A673 (cell line): ENCODE data around the gene PCDHA7. TPM values are rescaled to one million over a fixed set of nuclear protein-coding genes. Genes with fewer than 3 reads are reported as not detected.

Source experiments
- BruUV-seq: library from RNA; stranded (reverse); fragments of 400-500 nt; replicated peaks from 2 replicates; lab custom pipeline; 2021; lab: Mats Ljungman, UMichigan
- CTCF ChIA-PET: fragments of 300-600 bp; sonication (Branson Sonifier 250); formaldehyde crosslinking; loops from one replicate; lab custom pipeline; 2022; ENCODE audit warnings: antibody characterized with exemption; lab: Charles Lee
- POLR2A ChIA-PET: fragments of 300-600 bp; sonication (Branson Sonifier 250); formaldehyde crosslinking; loops from one replicate; lab custom pipeline; 2022; ENCODE audit warnings: antibody characterized with exemption; ENCODE audit not compliant: low non-redundant PET; lab: Charles Lee
- DNase-seq: peaks from one replicate; pipeline ENCODE4 v3.0.0-alpha.2; 2015; ENCODE audit warnings: low spot score
- H3K27ac ChIP-seq: fragments of 200-600 bp; sonication (generic); 2 replicates; pipeline ENCODE4 v1.5.1; 2016; ENCODE audit warnings: mixed run types, low read depth, mild to moderate bottlenecking, mixed read lengths, antibody characterized with exemption, low read length; ENCODE audit not compliant: poor library complexity, severe bottlenecking
- H3K27me3 ChIP-seq: fragments of 200-600 bp; sonication (generic); replicated peaks from 2 replicates; pipeline ENCODE4 v1.6.1; 2017; ENCODE audit warnings: mixed run types, low read depth, mild to moderate bottlenecking, mixed read lengths, antibody characterized with exemption, low read length; ENCODE audit not compliant: insufficient read depth, poor library complexity
- H3K36me3 ChIP-seq: fragments of 200-600 bp; sonication (generic); 2 replicates; pipeline ENCODE4 v1.6.1; 2016; ENCODE audit warnings: mixed run types, mild to moderate bottlenecking, mixed read lengths, antibody characterized with exemption, low read length; ENCODE audit not compliant: insufficient read depth, poor library complexity, severe bottlenecking
- H3K4me1 ChIP-seq: fragments of 200-600 bp; sonication (generic); 2 replicates; pipeline ENCODE4 v1.6.1; 2017; ENCODE audit warnings: mixed run types, mild to moderate bottlenecking, mixed read lengths, antibody characterized with exemption, low read length; ENCODE audit not compliant: insufficient read depth, poor library complexity, severe bottlenecking
- H3K4me3 ChIP-seq: fragments of 200-600 bp; sonication (generic); 2 replicates; pipeline ENCODE4 v1.5.1; 2016; ENCODE audit warnings: low read depth, mixed run types, mild to moderate bottlenecking, mixed read lengths, low read length; ENCODE audit not compliant: poor library complexity, severe bottlenecking
- H3K9me3 ChIP-seq: fragments of 200-600 bp; sonication (generic); 2 replicates; pipeline ENCODE4 v1.6.1; 2016; ENCODE audit warnings: mixed run types, low read depth, mild to moderate bottlenecking, mixed read lengths, antibody characterized with exemption, low read length; ENCODE audit not compliant: poor library complexity, severe bottlenecking
- CTCF ChIP-seq: fragments of 300-800, 200-600 bp; sonication (generic); conservative IDR thresholded peaks from 2 replicates; pipeline ENCODE4 v1.5.1; 2017; ENCODE audit warnings: low read depth, mild to moderate bottlenecking, antibody characterized with exemption, low read length, moderate library complexity, mixed read lengths
- EZH2 ChIP-seq: fragments of 200-600 bp; sonication (generic); IDR thresholded peaks from 2 replicates; pipeline ENCODE4 v1.6.1; 2017; ENCODE audit warnings: borderline replicate concordance, low read depth, mild to moderate bottlenecking, mixed read lengths, antibody characterized with exemption, low read length; ENCODE audit not compliant: poor library complexity, severe bottlenecking
- intact Hi-C: fragments of 100-400 bp; cut with micrococcal nuclease; formaldehyde crosslinking; loops from one replicate; pipeline ENCODE4 v1.10.0; 2022; ENCODE audit not compliant: unreplicated experiment
- total RNA-seq: library from RNA; stranded (reverse); gene quantifications from 2 replicates; pipeline ENCODE4 v1.2.3, GENCODE V29; 2021

The PCDHA7 gene
- total RNA-seq, 1 experiment from 2014 or later = 2.6 TPM

DNA sequence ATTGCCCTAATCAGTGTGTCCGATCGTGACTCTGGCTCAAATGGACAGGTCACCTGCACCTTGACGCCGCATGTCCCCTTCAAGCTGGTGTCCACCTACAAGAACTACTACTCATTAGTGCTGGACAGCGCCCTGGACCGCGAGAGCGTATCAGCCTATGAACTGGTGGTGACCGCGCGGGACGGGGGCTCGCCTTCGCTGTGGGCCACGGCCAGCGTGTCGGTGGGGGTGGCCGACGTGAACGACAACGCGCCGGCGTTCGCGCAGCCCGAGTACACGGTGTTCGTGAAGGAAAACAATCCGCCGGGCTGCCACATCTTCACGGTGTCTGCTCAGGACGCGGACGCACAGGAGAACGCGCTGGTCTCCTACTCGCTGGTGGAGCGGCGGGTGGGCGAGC, 49.3 kb downstream of the PCDHA7 start:
- Histone ChIP-seq H3K9me3 (no peaks in the 10 kb centered on the region), H3K27me3 (no peaks in the 10 kb centered on the region), H3K4me3 (no peak overlapping the region), H3K36me3 (no peaks in the 10 kb centered on the region), H3K4me1 (no peaks in the 10 kb centered on the region), H3K27ac (no peak overlapping the region)
- no TSS peak for BruUV-seq
- intact Hi-C loops = loop anchor here (5.0 kb wide), 1 partner anchor 39 kb away; no protein-coding TSS in a partner anchor
- POLR2A ChIA-PET = no interaction called here
- no peak for DNase-seq
- TF ChIP-seq CTCF = no peak
- no peak for TF ChIP-seq EZH2
- CTCF ChIA-PET = interaction anchor here (2.7 kb wide), 1 partner anchor 157 kb away, joined by 25 read pairs; no protein-coding TSS in a partner anchor

GRCh38 chr5:140883927-140884697, 50.0 kb downstream of the PCDHA7 start:
- ChIA-PET CTCF (interaction anchor here (2.7 kb wide), 1 partner anchor 156 kb away, joined by 25 read pairs; no protein-coding TSS in a partner anchor), POLR2A (no interaction called here)
- H3K27ac ChIP-seq = no peak overlapping the region
- H3K4me3 ChIP-seq = no peak overlapping the region
- H3K9me3 ChIP-seq = no peaks in the 10 kb centered on the region
- no peaks in the 10 kb centered on the region for H3K4me1 ChIP-seq
- BruUV-seq = no TSS peak
- DNase-seq = no peak
- no peaks in the 10 kb centered on the region for H3K36me3 ChIP-seq
- intact Hi-C loops = loop anchor here (5.0 kb wide), 1 partner anchor 38 kb away; no protein-coding TSS in a partner anchor
- no peaks in the 10 kb centered on the region for H3K27me3 ChIP-seq
- TF ChIP-seq EZH2 = no peak
- TF ChIP-seq CTCF = no peak

Other genes with a start within 250 kb of the PCDHA7 start
- 0.41 and 0.48 TPM in 2 replicates for gene CD14, start 201.1 kb upstream of the PCDHA7 start, total RNA-seq
- 24.1 and 26.5 TPM in 2 replicates for gene TMCO6, start 194.8 kb upstream of the PCDHA7 start, total RNA-seq
- gene NDUFA2, start 186.6 kb upstream of the PCDHA7 start, total RNA-seq = 60.0 and 63.4 TPM in 2 replicates
- gene IK, start 186.4 kb upstream of the PCDHA7 start, total RNA-seq = 116 and 120 TPM in 2 replicates
- 31.1 and 33.2 TPM in 2 replicates for gene WDR55, start 169.4 kb upstream of the PCDHA7 start, total RNA-seq
- 2.3 and 3.0 TPM in 2 replicates for gene DND1, start 160.7 kb upstream of the PCDHA7 start, total RNA-seq
- gene HARS1, start 142.9 kb upstream of the PCDHA7 start, total RNA-seq = 95.6 and 101 TPM in 2 replicates
- 33.0 and 33.7 TPM in 2 replicates for gene HARS2, start 142.8 kb upstream of the PCDHA7 start, total RNA-seq
- gene ZMAT2, start 133.8 kb upstream of the PCDHA7 start, total RNA-seq = 64.0 and 68.0 TPM in 2 replicates
- 0.45 and 0.96 TPM in 2 replicates for gene PCDHA1, start 48.1 kb upstream of the PCDHA7 start, total RNA-seq
- gene PCDHA2, start 39.4 kb upstream of the PCDHA7 start, total RNA-seq = 0.06 and 0.15 TPM in 2 replicates
- 2.6 and 3.2 TPM in 2 replicates for gene PCDHA3, start 33.2 kb upstream of the PCDHA7 start, total RNA-seq
- gene PCDHA4, start 27.2 kb upstream of the PCDHA7 start, total RNA-seq = 0.39 and 0.58 TPM in 2 replicates
- 2.1 and 2.2 TPM in 2 replicates for gene PCDHA5, start 12.7 kb upstream of the PCDHA7 start, total RNA-seq
- gene PCDHA6, start 6.3 kb upstream of the PCDHA7 start, total RNA-seq = 12.6 and 12.7 TPM in 2 replicates
- 1.4 and 1.5 TPM in 2 replicates for gene PCDHA8, start 6.9 kb downstream of the PCDHA7 start, total RNA-seq
- 0.33 and 0.37 TPM in 2 replicates for gene PCDHA9, start 14.1 kb downstream of the PCDHA7 start, total RNA-seq
- 11.5 and 11.6 TPM in 2 replicates for gene PCDHA10, start 21.6 kb downstream of the PCDHA7 start, total RNA-seq
- gene PCDHA11, start 34.7 kb downstream of the PCDHA7 start, total RNA-seq = 11.4 and 15.5 TPM in 2 replicates
- gene PCDHA12, start 41.0 kb downstream of the PCDHA7 start, total RNA-seq = 10.5 and 10.7 TPM in 2 replicates
- 5.8 and 6.2 TPM in 2 replicates for gene PCDHA13, start 47.9 kb downstream of the PCDHA7 start, total RNA-seq
- 7.2 and 8.8 TPM in 2 replicates for gene PCDHAC1, start 92.0 kb downstream of the PCDHA7 start, total RNA-seq
- 6.8 and 7.1 TPM in 2 replicates for gene PCDHAC2, start 132.2 kb downstream of the PCDHA7 start, total RNA-seq
- 0.04 and 0.06 TPM in 2 replicates for gene PCDHB1, start 217.1 kb downstream of the PCDHA7 start, total RNA-seq